HCT116 (cell line): ENCODE data around the gene LMTK3. TPM values are rescaled to one million over a fixed set of nuclear protein-coding genes. Genes with fewer than 3 reads are reported as not detected.
A peak's percentile ranks its signal among the peaks of the same experiment; 100 is the strongest.

Experiments
- ATAC-seq: fragments of 200-7000 bp; cut with Tn5 transposase; 2 replicates; pipeline ENCODE4 v1.9.1; 2020; ENCODE audit warnings: mild to moderate bottlenecking, moderate library complexity
- BruUV-seq: library from RNA; stranded (reverse); fragments of 400-500 nt; replicated peaks from 2 replicates; lab custom pipeline; 2021; lab: Mats Ljungman, UMichigan
- CTCF ChIA-PET: fragments of 300-600 bp; sonication (Branson Sonifier 250); formaldehyde crosslinking; loops from one replicate; lab custom pipeline; 2021; ENCODE audit warnings: antibody characterized with exemption; lab: Charles Lee
- POLR2A ChIA-PET: fragments of 300-600, 350-600 bp; sonication (Branson Sonifier 250); formaldehyde crosslinking; loops from one replicate; lab custom pipeline; 2021; ENCODE audit warnings: antibody characterized with exemption; lab: Charles Lee
- RAD21 ChIA-PET, 2 experiments: fragments of 300-600 bp; sonication (Branson Sonifier 250); formaldehyde crosslinking; loops; one replicate each; lab custom pipeline; 2023; ENCODE audit warnings: low total read pairs in 2 of 2; ENCODE audit not compliant: uncharacterized antibody in 2 of 2, unreplicated experiment in 2 of 2, low non-redundant PET in 1 of 2; lab: Charles Lee
- DNase-seq: peaks from one replicate; pipeline ENCODE4 v3.0.0-alpha.2; 2010; ENCODE audit warnings: low read depth, low spot score
- H2AFZ ChIP-seq: fragments of 200-600 bp; shearing (Covaris generic), sonication (generic); 2 replicates; pipeline ENCODE4 v1.6.1; 2017; ENCODE audit warnings: low read depth, mixed run types, mixed read lengths, antibody characterized with exemption, low read length; ENCODE audit not compliant: poor library complexity, severe bottlenecking
- H3K27ac ChIP-seq: 2 replicates; pipeline ENCODE4 v1.5.1; 2012; ENCODE audit warnings: low read depth, low read length
- H3K27me3 ChIP-seq: fragments of 200-600 bp; sonication (generic); 2 replicates; pipeline ENCODE4 v1.6.1; 2016; ENCODE audit warnings: mixed run types, low read length, mixed read lengths; ENCODE audit not compliant: insufficient read depth
- H3K36me3 ChIP-seq, 2 experiments: fragments of 200-500 bp in 1 of 2; fragments of 200-600 bp in 1 of 2; sonication (Bioruptor generic) in 1 of 2; sonication (generic) in 1 of 2; 2 replicates each; pipeline versions ENCODE4 v1.5.1 to v1.6.1; 2014 to 2016; ENCODE audit warnings: low read length in 2 of 2, inconsistent platforms in 1 of 2, mixed read lengths in 1 of 2, mixed run types in 1 of 2; ENCODE audit not compliant: insufficient read depth in 2 of 2, control insufficient read depth in 1 of 2
- H3K4me1 ChIP-seq, 2 experiments: fragments of 200-600 bp in 1 of 2; sonication (generic) in 1 of 2; 2 replicates each; pipeline versions ENCODE4 v1.5.1 to v1.6.1; 2012 to 2017; ENCODE audit warnings: low read length in 2 of 2, inconsistent platforms in 1 of 2, mild to moderate bottlenecking in 1 of 2, mixed read lengths in 1 of 2, mixed run types in 1 of 2, moderate library complexity in 1 of 2; ENCODE audit not compliant: insufficient read depth in 2 of 2, control insufficient read depth in 1 of 2
- H3K4me2 ChIP-seq: fragments of 200-600 bp; sonication (generic); 2 replicates; pipeline ENCODE4 v1.6.1; 2017; ENCODE audit warnings: mixed run types, low read length, mixed read lengths
- H3K4me3 ChIP-seq, 2 experiments: fragments of 200-600 bp in 1 of 2; sonication (generic) in 1 of 2; replicated peaks in 1 of 2; 2 replicates each; pipeline ENCODE4 v1.5.1; 2011 to 2016; ENCODE audit warnings: low read length in 2 of 2, control low read depth in 1 of 2, low read depth in 1 of 2, mild to moderate bottlenecking in 1 of 2, mixed read lengths in 1 of 2, mixed run types in 1 of 2
- H3K79me2 ChIP-seq: fragments of 200-600 bp; sonication (generic); 2 replicates; pipeline ENCODE4 v1.6.1; 2017; ENCODE audit warnings: mild to moderate bottlenecking, mixed run types, low read length, moderate library complexity, mixed read lengths; ENCODE audit not compliant: insufficient read depth
- H3K9ac ChIP-seq: fragments of 200-600 bp; sonication (generic); 2 replicates; pipeline ENCODE4 v1.6.1; 2016; ENCODE audit warnings: low read length, mixed read lengths
- H3K9me2 ChIP-seq: fragments of 200-600 bp; sonication (generic), shearing (Covaris generic); 2 replicates; pipeline ENCODE4 v1.6.1; 2017; ENCODE audit warnings: mixed run types, mild to moderate bottlenecking, moderate library complexity; ENCODE audit not compliant: insufficient read depth
- H3K9me3 ChIP-seq, 2 experiments: fragments of 200-500 bp in 1 of 2; fragments of 200-600 bp in 1 of 2; sonication (Bioruptor generic) in 1 of 2; sonication (generic) in 1 of 2; 2 replicates each; pipeline ENCODE4 v1.6.1; 2014 to 2017; ENCODE audit warnings: low read length in 2 of 2, mixed read lengths in 2 of 2, inconsistent platforms in 1 of 2, low read depth in 1 of 2, mild to moderate bottlenecking in 1 of 2, mixed run types in 1 of 2, moderate library complexity in 1 of 2; ENCODE audit not compliant: control insufficient read depth in 1 of 2, insufficient read depth in 1 of 2
- H4K20me1 ChIP-seq: fragments of 200-600 bp; sonication (generic), shearing (Covaris generic); 2 replicates; pipeline ENCODE4 v1.6.1; 2017; ENCODE audit warnings: mixed run types, mild to moderate bottlenecking, moderate library complexity; ENCODE audit not compliant: insufficient read depth
- EGR1 ChIP-seq: IDR thresholded peaks from 2 replicates; pipeline ENCODE4 v1.6.1; 2012; ENCODE audit warnings: low read depth
- EZH2phosphoT487 ChIP-seq: fragments of 200-600 bp; IDR thresholded peaks from 2 replicates; pipeline ENCODE4 v1.6.1; 2018; ENCODE audit warnings: antibody characterized with exemption, borderline replicate concordance
- FOSL1 ChIP-seq: IDR thresholded peaks from 2 replicates; pipeline ENCODE4 v1.6.1; 2012; ENCODE audit warnings: low read depth
- JUND ChIP-seq: IDR thresholded peaks from 2 replicates; pipeline ENCODE4 v1.6.1; 2012
- POLR2AphosphoS5 ChIP-seq: IDR thresholded peaks from 2 replicates; pipeline ENCODE4 v1.6.1; 2011; ENCODE audit warnings: mild to moderate bottlenecking, low read depth, low read length, moderate library complexity
- TCF7L2 ChIP-seq: IDR thresholded peaks from 2 replicates; pipeline ENCODE4 v1.7.0; 2011; ENCODE audit warnings: borderline replicate concordance, inconsistent platforms; ENCODE audit not compliant: insufficient read depth, insufficient read length; ENCODE audit errors: extremely low read depth
- intact Hi-C: fragments of 100-400 bp; cut with micrococcal nuclease; formaldehyde crosslinking; loops from 2 replicates; pipeline ENCODE4 v1.10.0; 2022
- total RNA-seq: library from RNA; stranded (reverse); gene quantifications from one replicate; pipeline ENCODE4 v1.2.1, GENCODE V29; 2021; ENCODE audit not compliant: unreplicated experiment
- TF ChIP-seq, protein P1 (sequence below): IDR thresholded peaks from 2 replicates; pipeline ENCODE4 v1.6.1; 2012
- TF ChIP-seq, protein P2 (sequence below), 3 experiments: fragments of 200-600 bp in 1 of 3; sonication (generic) in 1 of 3; IDR thresholded peaks in 2 of 3; conservative IDR thresholded peaks in 1 of 3; 2 replicates each; pipeline ENCODE4 v1.5.1; 2012 to 2017; ENCODE audit warnings: low read depth in 2 of 3, low read length in 2 of 3, antibody characterized with exemption in 1 of 3, borderline replicate concordance in 1 of 3, control low read depth in 1 of 3, mild to moderate bottlenecking in 1 of 3, mixed read lengths in 1 of 3, mixed run types in 1 of 3, moderate library complexity in 1 of 3; ENCODE audit not compliant: insufficient read depth in 1 of 3
- TF ChIP-seq, protein P3 (sequence below): IDR thresholded peaks from 2 replicates; pipeline ENCODE4 v1.6.1; 2012; ENCODE audit warnings: low read depth

The LMTK3 gene
- total RNA-seq, 1 experiment from 2014 or later = 19.9 TPM

DNA sequence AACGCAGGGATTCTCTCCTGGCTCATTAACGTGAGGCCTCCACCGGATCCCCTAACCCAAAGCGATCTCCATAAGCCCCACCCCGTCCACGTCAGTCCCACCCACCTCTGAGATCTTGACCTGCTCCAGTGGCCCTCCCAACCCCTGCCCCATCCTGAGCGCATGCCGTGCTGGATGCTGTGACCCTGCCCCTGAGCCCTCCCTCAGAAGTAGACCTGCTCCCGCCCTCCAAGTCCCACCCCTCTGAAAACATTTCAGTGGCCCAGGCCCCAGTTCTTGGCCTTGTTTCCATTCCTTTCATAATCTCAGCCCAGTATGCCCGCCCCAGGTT lies 19.9 kb downstream of the LMTK3 start:
- Histone ChIP-seq H3K27me3 (no peaks in the 10 kb centered on the region), H3K9me3 (no peaks in the 10 kb centered on the region), H3K4me2 (peak overlapping the region; percentile 59), H3K36me3 (0 out of 4 replicates have a peak, but pooled peaks cover 0 to 4% of the 10 kb centered on the region in 2 experiments)
- TF ChIP-seq EZH2phosphoT487 (no peak), FOSL1 (no peak), EGR1 (no peak), TCF7L2 (no peak)
- TF ChIP-seq, protein P1, sequence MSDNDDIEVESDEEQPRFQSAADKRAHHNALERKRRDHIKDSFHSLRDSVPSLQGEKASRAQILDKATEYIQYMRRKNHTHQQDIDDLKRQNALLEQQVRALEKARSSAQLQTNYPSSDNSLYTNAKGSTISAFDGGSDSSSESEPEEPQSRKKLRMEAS = no peak
- TF ChIP-seq, all 23 proteins: peak for 0
- H2AFZ ChIP-seq = no peak overlapping the region
- no peak for ATAC-seq
- no peak overlapping the region for H3K4me3 ChIP-seq
- intact Hi-C loops = loop anchor here (5.0 to 10.0 kb wide), 2 partner anchors 97 to 139 kb away; partner anchors contain the start of genes GRIN2D and KDELR1
- RAD21 ChIA-PET = no interaction called here
- H3K9ac ChIP-seq = peak overlapping the region; percentile 62
- CTCF ChIA-PET = interaction anchor here (2.0 to 4.7 kb wide), 2 partner anchors 11 to 92 kb away, joined by 6 to 65 read pairs; no protein-coding TSS in a partner anchor
- no peaks in the 10 kb centered on the region for H3K9me2 ChIP-seq
- peaks cover 39% of the 10 kb centered on the region for H3K79me2 ChIP-seq
- no TSS peak for BruUV-seq
- no peak for DNase-seq
- H3K27ac ChIP-seq = peak overlapping the region; percentile 56
- no peaks in the 10 kb centered on the region for H4K20me1 ChIP-seq
- peaks cover 57 to 80% of the 10 kb centered on the region in 2 experiments for H3K4me1 ChIP-seq
- POLR2A ChIA-PET = no interaction called here

DNA sequence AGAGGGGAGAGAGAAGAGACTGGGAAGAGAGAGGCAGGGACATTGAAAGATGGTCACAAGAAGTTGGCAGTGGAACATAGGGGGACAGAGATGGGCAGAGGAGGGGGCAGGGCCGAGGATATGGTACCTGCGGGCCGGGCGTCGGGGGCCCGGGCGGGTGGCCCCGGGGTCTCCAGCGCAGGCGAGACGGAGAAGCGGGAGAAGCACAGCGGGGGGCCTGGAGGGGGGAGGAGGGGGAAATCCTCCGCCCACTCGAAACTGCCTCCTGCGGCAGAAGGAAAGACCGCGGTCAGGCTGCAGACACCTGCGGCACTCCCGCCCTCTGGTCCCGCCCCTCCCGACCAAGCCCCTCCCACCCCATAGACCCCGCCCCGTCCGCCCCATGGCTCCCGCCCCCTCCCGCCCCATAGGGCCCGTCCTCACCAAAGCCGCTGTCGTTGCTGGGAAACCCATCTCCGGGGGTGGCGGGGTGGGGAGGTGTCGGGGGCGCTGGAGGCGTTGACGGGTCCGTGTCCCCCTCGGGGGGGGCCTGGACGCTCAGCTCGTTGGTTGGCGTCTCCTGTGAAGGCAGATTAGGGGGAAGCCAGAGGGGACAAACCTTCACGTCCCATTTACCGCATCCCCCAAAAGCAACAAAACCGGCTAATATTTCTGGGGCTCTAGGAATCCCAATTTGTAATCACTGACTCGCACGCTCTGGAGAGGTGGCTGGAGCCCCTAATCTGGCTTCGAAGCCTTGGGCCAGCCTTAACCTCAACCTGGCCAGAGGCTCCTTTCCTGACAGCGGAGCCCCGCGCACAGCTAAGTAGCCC lies 20.4 kb downstream of the LMTK3 start:
- H3K27me3 ChIP-seq = no peaks in the 10 kb centered on the region
- CTCF ChIA-PET = interaction anchor here (2.0 to 4.7 kb wide), 3 partner anchors 11 to 98 kb away, joined by 6 to 65 read pairs (median 15); no protein-coding TSS in a partner anchor
- peak overlapping the region; percentile 100 for H3K4me2 ChIP-seq
- peak overlapping the region; percentile 80 to 96 for H3K4me3 ChIP-seq
- RAD21 ChIA-PET = interaction anchor here in 1 of 2 experiments (1.7 kb wide), 1 partner anchor 93 kb away, joined by 6 read pairs; no protein-coding TSS in a partner anchor
- no peak overlapping the region for H2AFZ ChIP-seq
- H3K9me2 ChIP-seq = no peaks in the 10 kb centered on the region
- peaks cover 62 to 86% of the 10 kb centered on the region in 2 experiments for H3K4me1 ChIP-seq
- H3K9me3 ChIP-seq = no peaks in the 10 kb centered on the region
- ATAC-seq (peak; percentile 11), DNase-seq (peak; percentile 71)
- peaks cover 39% of the 10 kb centered on the region for H3K79me2 ChIP-seq
- H3K27ac ChIP-seq = peak overlapping the region; percentile 97
- peak overlapping the region; percentile 97 for H3K9ac ChIP-seq
- BruUV-seq = no TSS peak
- H3K36me3 ChIP-seq = 0 out of 4 replicates have a peak, but pooled peaks cover 0 to 4% of the 10 kb centered on the region in 2 experiments
- no peaks in the 10 kb centered on the region for H4K20me1 ChIP-seq
- intact Hi-C loops = loop anchor here (1.0 to 10.0 kb wide), 3 partner anchors 96 to 171 kb away; partner anchors contain the start of genes GRIN2D and KDELR1
- POLR2A ChIA-PET = interaction anchor here (0.6 to 1.3 kb wide), 3 partner anchors 11 to 91 kb away, joined by 3 to 4 read pairs (median 3); no protein-coding TSS in a partner anchor
- TF ChIP-seq, protein P2, sequence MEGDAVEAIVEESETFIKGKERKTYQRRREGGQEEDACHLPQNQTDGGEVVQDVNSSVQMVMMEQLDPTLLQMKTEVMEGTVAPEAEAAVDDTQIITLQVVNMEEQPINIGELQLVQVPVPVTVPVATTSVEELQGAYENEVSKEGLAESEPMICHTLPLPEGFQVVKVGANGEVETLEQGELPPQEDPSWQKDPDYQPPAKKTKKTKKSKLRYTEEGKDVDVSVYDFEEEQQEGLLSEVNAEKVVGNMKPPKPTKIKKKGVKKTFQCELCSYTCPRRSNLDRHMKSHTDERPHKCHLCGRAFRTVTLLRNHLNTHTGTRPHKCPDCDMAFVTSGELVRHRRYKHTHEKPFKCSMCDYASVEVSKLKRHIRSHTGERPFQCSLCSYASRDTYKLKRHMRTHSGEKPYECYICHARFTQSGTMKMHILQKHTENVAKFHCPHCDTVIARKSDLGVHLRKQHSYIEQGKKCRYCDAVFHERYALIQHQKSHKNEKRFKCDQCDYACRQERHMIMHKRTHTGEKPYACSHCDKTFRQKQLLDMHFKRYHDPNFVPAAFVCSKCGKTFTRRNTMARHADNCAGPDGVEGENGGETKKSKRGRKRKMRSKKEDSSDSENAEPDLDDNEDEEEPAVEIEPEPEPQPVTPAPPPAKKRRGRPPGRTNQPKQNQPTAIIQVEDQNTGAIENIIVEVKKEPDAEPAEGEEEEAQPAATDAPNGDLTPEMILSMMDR (IDR thresholded peaks at IDR 0.05 in 2 of 3, conservative IDR thresholded peaks at IDR 0.05 in 1 of 3; ENCODE audit: borderline replicate concordance in 1 of 3, insufficient read depth in 1 of 3, low read depth in 2 of 3, low read length in 2 of 3) = no peak
- TF ChIP-seq POLR2AphosphoS5 (peak; percentile 81), JUND (no peak)
- TF ChIP-seq, protein P3, sequence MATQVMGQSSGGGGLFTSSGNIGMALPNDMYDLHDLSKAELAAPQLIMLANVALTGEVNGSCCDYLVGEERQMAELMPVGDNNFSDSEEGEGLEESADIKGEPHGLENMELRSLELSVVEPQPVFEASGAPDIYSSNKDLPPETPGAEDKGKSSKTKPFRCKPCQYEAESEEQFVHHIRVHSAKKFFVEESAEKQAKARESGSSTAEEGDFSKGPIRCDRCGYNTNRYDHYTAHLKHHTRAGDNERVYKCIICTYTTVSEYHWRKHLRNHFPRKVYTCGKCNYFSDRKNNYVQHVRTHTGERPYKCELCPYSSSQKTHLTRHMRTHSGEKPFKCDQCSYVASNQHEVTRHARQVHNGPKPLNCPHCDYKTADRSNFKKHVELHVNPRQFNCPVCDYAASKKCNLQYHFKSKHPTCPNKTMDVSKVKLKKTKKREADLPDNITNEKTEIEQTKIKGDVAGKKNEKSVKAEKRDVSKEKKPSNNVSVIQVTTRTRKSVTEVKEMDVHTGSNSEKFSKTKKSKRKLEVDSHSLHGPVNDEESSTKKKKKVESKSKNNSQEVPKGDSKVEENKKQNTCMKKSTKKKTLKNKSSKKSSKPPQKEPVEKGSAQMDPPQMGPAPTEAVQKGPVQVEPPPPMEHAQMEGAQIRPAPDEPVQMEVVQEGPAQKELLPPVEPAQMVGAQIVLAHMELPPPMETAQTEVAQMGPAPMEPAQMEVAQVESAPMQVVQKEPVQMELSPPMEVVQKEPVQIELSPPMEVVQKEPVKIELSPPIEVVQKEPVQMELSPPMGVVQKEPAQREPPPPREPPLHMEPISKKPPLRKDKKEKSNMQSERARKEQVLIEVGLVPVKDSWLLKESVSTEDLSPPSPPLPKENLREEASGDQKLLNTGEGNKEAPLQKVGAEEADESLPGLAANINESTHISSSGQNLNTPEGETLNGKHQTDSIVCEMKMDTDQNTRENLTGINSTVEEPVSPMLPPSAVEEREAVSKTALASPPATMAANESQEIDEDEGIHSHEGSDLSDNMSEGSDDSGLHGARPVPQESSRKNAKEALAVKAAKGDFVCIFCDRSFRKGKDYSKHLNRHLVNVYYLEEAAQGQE = no peak
